Measurements from ENCODE around the gene USP13. TPM values are rescaled to one million over a fixed set of nuclear protein-coding genes. Genes with fewer than 3 reads are reported as not detected.

Gene USP13
- total and polyA plus RNA-seq, 2 of the 4 experiments (the other 2 are of a cell fraction), result 9.2 to 18.1 TPM

DNA sequence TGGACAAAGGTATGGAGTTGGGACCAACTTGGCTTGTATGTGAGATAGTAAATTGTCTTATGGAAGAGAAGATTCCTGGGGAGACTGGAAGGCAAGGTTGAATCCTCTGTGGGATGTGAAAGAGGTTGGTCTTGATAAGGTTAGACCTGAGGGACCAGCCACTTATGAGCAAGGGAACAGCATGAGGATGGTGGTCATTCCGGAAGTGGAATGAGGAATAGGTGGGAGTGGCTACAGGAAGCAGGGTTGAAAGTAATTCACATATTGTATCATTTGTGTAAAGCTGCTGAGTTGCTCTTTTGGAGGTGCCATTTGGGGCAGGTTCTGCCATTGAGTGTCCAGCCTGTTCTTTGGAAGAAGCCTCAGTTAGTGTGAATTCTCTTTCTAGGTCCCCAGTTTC is 13.2 kb downstream of the USP13 start:
- 0 out of 2 replicates have a peak overlapping the region, but pooled peaks have one; percentile 29 for H3K14ac ChIP-seq (replicated peaks; ENCODE audit: low read depth, low read length)
- in situ Hi-C loops (cut with MboI; ENCODE audit: low sequenced_read_pairs), result no loop called here
- intact Hi-C loops (cut with micrococcal nuclease), result no loop called here
- H4K91ac ChIP-seq (ENCODE audit: insufficient read depth, low read depth, low read length), result no peak overlapping the region
- peaks cover 9% of the 10 kb centered on the region; the same call in 1 of the 2 replicates for H3K4me1 ChIP-seq (ENCODE audit: control insufficient read depth, insufficient read depth, low read length)
- no peak overlapping the region for H2AK9ac ChIP-seq (replicated peaks; ENCODE audit: low read depth, low read length, poor library complexity)
- H3K36me3 ChIP-seq (ENCODE audit: control insufficient read depth, insufficient read depth, low read length), result no peaks in the 10 kb centered on the region
- no peak overlapping the region for H3K23ac ChIP-seq (ENCODE audit: low read depth, low read length)
- ChIA-PET POLR2A (ENCODE audit: unreplicated experiment) (no interaction called here), CTCF (no interaction called here)
- H3K9me1 ChIP-seq (ENCODE audit: insufficient read depth, low read length), result peaks cover 16% of the 10 kb centered on the region; the same call in 1 of the 2 replicates
- H3K4ac ChIP-seq (ENCODE audit: low read depth, low read length), result no peak overlapping the region
- no peak overlapping the region for H2BK20ac ChIP-seq (ENCODE audit: low read depth, low read length)
- ATAC-seq (ENCODE audit: low read depth), result peak; percentile 40
- dilution Hi-C loops (cut with HindIII; ENCODE audit: low sequenced_read_pairs, unreplicated experiment), result no loop called here
- H4K20me1 ChIP-seq (ENCODE audit: insufficient read depth, low read length), result peaks cover 14% of the 10 kb centered on the region
- H2AK5ac ChIP-seq (ENCODE audit: low read depth, low read length), result peak overlapping the region; percentile 47; the same call in 1 of the 2 replicates
- H3K4me2 ChIP-seq (ENCODE audit: low read depth, low read length), result peak overlapping the region; percentile 19; the same call in 1 of the 2 replicates
- no peak overlapping the region for H2AFZ ChIP-seq (replicated peaks; ENCODE audit: low read length, poor library complexity)
- WGBS, 2 experiments (ENCODE audit: extremely low coverage in 2 of 2, insufficient read length in 1 of 2), result no CpG with 5 or more reads among the region's 1 CpG
- peaks cover 49 to 87% of the 10 kb centered on the region in 2 experiments for H3K79me1 ChIP-seq (ENCODE audit: low read depth in 1 of 2, low read length in 2 of 2)
- no peak overlapping the region for H2BK15ac ChIP-seq (ENCODE audit: low read depth, low read length)
- H3K9ac ChIP-seq (ENCODE audit: low read depth, low read length), result no peak overlapping the region
- no TSS peak for BruUV-seq (replicated peaks)
- no peak overlapping the region for H4K8ac ChIP-seq (ENCODE audit: low read depth in 2 of 2, low read length in 2 of 2)
- H3K27me3 ChIP-seq (ENCODE audit: control insufficient read depth, insufficient read depth, low read length), result no peaks in the 10 kb centered on the region
- TF ChIP-seq MAZ (IDR thresholded peaks at IDR 0.05; ENCODE audit: borderline replicate concordance, low read depth, low read length), result no peak
- TF ChIP-seq, protein P1, sequence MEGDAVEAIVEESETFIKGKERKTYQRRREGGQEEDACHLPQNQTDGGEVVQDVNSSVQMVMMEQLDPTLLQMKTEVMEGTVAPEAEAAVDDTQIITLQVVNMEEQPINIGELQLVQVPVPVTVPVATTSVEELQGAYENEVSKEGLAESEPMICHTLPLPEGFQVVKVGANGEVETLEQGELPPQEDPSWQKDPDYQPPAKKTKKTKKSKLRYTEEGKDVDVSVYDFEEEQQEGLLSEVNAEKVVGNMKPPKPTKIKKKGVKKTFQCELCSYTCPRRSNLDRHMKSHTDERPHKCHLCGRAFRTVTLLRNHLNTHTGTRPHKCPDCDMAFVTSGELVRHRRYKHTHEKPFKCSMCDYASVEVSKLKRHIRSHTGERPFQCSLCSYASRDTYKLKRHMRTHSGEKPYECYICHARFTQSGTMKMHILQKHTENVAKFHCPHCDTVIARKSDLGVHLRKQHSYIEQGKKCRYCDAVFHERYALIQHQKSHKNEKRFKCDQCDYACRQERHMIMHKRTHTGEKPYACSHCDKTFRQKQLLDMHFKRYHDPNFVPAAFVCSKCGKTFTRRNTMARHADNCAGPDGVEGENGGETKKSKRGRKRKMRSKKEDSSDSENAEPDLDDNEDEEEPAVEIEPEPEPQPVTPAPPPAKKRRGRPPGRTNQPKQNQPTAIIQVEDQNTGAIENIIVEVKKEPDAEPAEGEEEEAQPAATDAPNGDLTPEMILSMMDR (conservative IDR thresholded peaks at IDR 0.05; ENCODE audit: low read depth, low read length), result no peak
- no peak for TF ChIP-seq BHLHE40 (IDR thresholded peaks at IDR 0.05; ENCODE audit: low read depth, low read length)
- no peak for TF ChIP-seq SMC3 (IDR thresholded peaks at IDR 0.05; ENCODE audit: low read depth, low read length)
- no peak for TF ChIP-seq CHD1 (IDR thresholded peaks at IDR 0.05; ENCODE audit: low read depth, low read length)
- no peak for TF ChIP-seq MXI1 (IDR thresholded peaks at IDR 0.05; ENCODE audit: borderline replicate concordance, low read depth, low read length)
- TF ChIP-seq RAD21 (IDR thresholded peaks at IDR 0.05; ENCODE audit: low read length), result no peak
- no peak for TF ChIP-seq FOS (IDR thresholded peaks at IDR 0.05; ENCODE audit: low read depth, low read length)
- TF ChIP-seq NFE2L2 (IDR thresholded peaks at IDR 0.05; ENCODE audit: low read depth, low read length), result no peak
- no peak for TF ChIP-seq RFX5 (IDR thresholded peaks at IDR 0.05; ENCODE audit: low read depth, low read length)
- TF ChIP-seq CEBPB (IDR thresholded peaks at IDR 0.05; ENCODE audit: low read depth, low read length), result no peak
- TF ChIP-seq USF2 (IDR thresholded peaks at IDR 0.05; ENCODE audit: low read depth, low read length), result no peak
- no peak overlapping the region for H2BK120ac ChIP-seq (ENCODE audit: low read depth, low read length)
- H3K4me3 ChIP-seq (ENCODE audit: insufficient read depth, low read depth, low read length), result no peak overlapping the region
- H4K5ac ChIP-seq (ENCODE audit: low read depth, low read length), result no peak overlapping the region
- H2BK5ac ChIP-seq (ENCODE audit: low read depth, low read length, poor library complexity, severe bottlenecking), result no peak overlapping the region
- no peaks in the 10 kb centered on the region for H3K9me3 ChIP-seq (ENCODE audit: control insufficient read depth, insufficient read depth, low read length)
- H3K18ac ChIP-seq (ENCODE audit: low read depth, low read length), result no peak overlapping the region
- DNase-seq, result no peak
- H3K56ac ChIP-seq (ENCODE audit: extremely low read depth, insufficient read depth, low read length), result no peak overlapping the region
- H3K27ac ChIP-seq (ENCODE audit: insufficient read depth, low read length), result no peak overlapping the region
